ENCODE data around the gene SOX18. TPM values are rescaled to one million over a fixed set of nuclear protein-coding genes. Genes with fewer than 3 reads are reported as not detected.

Gene SOX18
- total RNA-seq, 1 donor: under 0.01 TPM

- H3K27me3 ChIP-seq (ENCODE audit: insufficient read depth, low read length): peaks cover 33% of the 10 kb centered on the region
- no peak within 1 kb of the TSS for H3K27ac ChIP-seq (ENCODE audit: low read depth, low read length)
- no peak within 1 kb of the TSS for H2AFZ ChIP-seq (ENCODE audit: low read length)
- peaks cover 13% of the 10 kb centered on the region for H4K20me1 ChIP-seq (ENCODE audit: insufficient read depth, low read length)
- no peak within 1 kb of the TSS for H3K4me2 ChIP-seq (ENCODE audit: insufficient read depth, low read length)
- H3K36me3 ChIP-seq (ENCODE audit: insufficient read depth, low read length): peaks cover 20% of the 10 kb centered on the region
- no peak for DNase-seq (ENCODE audit: insufficient read length, low spot score, missing footprints)
- no peak for TF ChIP-seq CTCF (IDR thresholded peaks at IDR 0.05; ENCODE audit: extremely low read depth, low read depth, low read length)
- H3K4me3 ChIP-seq (ENCODE audit: insufficient read depth, low read length): no peak within 1 kb of the TSS
- H3K4me1 ChIP-seq (ENCODE audit: insufficient read depth, low read length): no peaks in the 10 kb centered on the region
- no peaks in the 10 kb centered on the region for H3K79me2 ChIP-seq (ENCODE audit: insufficient read depth, low read length)
- no peaks in the 10 kb centered on the region for H3K9me3 ChIP-seq (ENCODE audit: low read depth, low read length)
These were observed 13.5 kb downstream of the SOX18 start, which contains the start of gene C20orf204 for GRCh38 chr20:64035933-64036345. Gene C20orf204, plus strand, starts transcription at chr20:64036182. Its CDS starts 142 bp downstream, at chr20:64036324.

GRCh38 chr20:64035066-64035932, 14.1 kb downstream of the SOX18 start:
- peak; percentile 86 for DNase-seq (ENCODE audit: insufficient read length, low spot score, missing footprints)
- no peaks in the 10 kb centered on the region for H3K9me3 ChIP-seq (ENCODE audit: low read depth, low read length)
- no peak overlapping the region for H3K27ac ChIP-seq (ENCODE audit: low read depth, low read length)
- no peak overlapping the region for H2AFZ ChIP-seq (ENCODE audit: low read length)
- peaks cover 27% of the 10 kb centered on the region for H3K36me3 ChIP-seq (ENCODE audit: insufficient read depth, low read length)
- H3K4me2 ChIP-seq (ENCODE audit: insufficient read depth, low read length): no peak overlapping the region
- H3K79me2 ChIP-seq (ENCODE audit: insufficient read depth, low read length): no peaks in the 10 kb centered on the region
- peaks cover 26% of the 10 kb centered on the region for H3K27me3 ChIP-seq (ENCODE audit: insufficient read depth, low read length)
- H3K4me1 ChIP-seq (ENCODE audit: insufficient read depth, low read length): no peaks in the 10 kb centered on the region
- no peak for TF ChIP-seq CTCF (IDR thresholded peaks at IDR 0.05; ENCODE audit: extremely low read depth, low read depth, low read length)
- H3K4me3 ChIP-seq (ENCODE audit: insufficient read depth, low read length): no peak overlapping the region
- H4K20me1 ChIP-seq (ENCODE audit: insufficient read depth, low read length): peaks cover 14% of the 10 kb centered on the region

GRCh38 chr20:64033981-64034493, 15.4 kb downstream of the SOX18 start:
- TF ChIP-seq CTCF (IDR thresholded peaks at IDR 0.05; ENCODE audit: extremely low read depth, low read depth, low read length): no peak
- no peak for DNase-seq (ENCODE audit: insufficient read length, low spot score, missing footprints)
- Histone ChIP-seq H3K27me3 (ENCODE audit: insufficient read depth, low read length) (peaks cover 15% of the 10 kb centered on the region), H3K4me3 (ENCODE audit: insufficient read depth, low read length) (no peak overlapping the region), H3K4me2 (ENCODE audit: insufficient read depth, low read length) (no peak overlapping the region), H3K27ac (ENCODE audit: low read depth, low read length) (no peak overlapping the region), H3K9me3 (ENCODE audit: low read depth, low read length) (no peaks in the 10 kb centered on the region), H2AFZ (ENCODE audit: low read length) (no peak overlapping the region), H4K20me1 (ENCODE audit: insufficient read depth, low read length) (peaks cover 20% of the 10 kb centered on the region), H3K79me2 (ENCODE audit: insufficient read depth, low read length) (no peaks in the 10 kb centered on the region), H3K4me1 (ENCODE audit: insufficient read depth, low read length) (no peaks in the 10 kb centered on the region), H3K36me3 (ENCODE audit: insufficient read depth, low read length) (peaks cover 37% of the 10 kb centered on the region)
